HCEC 1CT (cell line): ENCODE data around the gene EMP1.

ENCODE experiments used
- DNase-seq: peaks from one replicate; pipeline ENCODE4 v3.0.0-alpha.2; 2017

EMP1 gene, protein sequence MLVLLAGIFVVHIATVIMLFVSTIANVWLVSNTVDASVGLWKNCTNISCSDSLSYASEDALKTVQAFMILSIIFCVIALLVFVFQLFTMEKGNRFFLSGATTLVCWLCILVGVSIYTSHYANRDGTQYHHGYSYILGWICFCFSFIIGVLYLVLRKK

DNA sequence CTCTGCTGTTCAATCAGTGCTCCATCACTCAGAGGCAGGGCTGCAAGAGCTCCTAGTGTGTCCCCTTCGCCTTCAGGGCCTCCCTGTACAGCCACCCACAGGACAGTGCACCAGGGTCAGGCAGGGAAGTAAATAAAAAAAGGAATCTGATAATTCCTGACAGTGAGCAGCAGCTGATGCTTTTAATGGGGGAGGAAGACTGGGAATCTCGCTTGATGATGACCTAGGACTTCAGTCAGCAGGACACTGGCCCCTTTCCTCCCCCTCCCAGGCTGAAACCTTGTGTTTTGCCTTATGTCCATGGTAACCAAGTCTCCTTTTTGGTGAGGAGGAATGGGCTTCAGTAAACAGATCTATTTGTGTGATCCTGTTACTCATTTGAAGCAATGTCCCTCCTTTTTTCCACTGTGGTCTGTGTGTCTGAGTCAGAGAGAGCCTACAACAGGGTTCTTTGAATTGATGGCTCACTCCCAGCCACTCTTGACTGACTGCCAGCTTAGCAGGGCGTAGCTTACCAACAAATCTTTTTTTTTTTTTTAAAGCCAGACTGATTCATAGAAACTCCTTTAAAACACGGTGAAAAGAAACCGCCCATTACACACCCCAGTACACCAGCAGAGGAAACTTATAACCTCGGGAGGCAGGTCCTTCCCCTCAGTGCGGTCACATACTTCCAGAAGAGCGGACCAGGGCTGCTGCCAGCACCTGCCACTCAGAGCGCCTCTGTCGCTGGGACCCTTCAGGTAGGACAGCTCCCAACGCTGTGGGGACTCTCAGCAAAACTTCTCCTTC lies at the start of gene EMP1:
EMP1 (plus strand) TSS at position 597 of the 792 bp plus-strand sequence. CDS start 14,785 bp downstream, outside the sequence.
- DNase-seq: peak; percentile 99

DNA sequence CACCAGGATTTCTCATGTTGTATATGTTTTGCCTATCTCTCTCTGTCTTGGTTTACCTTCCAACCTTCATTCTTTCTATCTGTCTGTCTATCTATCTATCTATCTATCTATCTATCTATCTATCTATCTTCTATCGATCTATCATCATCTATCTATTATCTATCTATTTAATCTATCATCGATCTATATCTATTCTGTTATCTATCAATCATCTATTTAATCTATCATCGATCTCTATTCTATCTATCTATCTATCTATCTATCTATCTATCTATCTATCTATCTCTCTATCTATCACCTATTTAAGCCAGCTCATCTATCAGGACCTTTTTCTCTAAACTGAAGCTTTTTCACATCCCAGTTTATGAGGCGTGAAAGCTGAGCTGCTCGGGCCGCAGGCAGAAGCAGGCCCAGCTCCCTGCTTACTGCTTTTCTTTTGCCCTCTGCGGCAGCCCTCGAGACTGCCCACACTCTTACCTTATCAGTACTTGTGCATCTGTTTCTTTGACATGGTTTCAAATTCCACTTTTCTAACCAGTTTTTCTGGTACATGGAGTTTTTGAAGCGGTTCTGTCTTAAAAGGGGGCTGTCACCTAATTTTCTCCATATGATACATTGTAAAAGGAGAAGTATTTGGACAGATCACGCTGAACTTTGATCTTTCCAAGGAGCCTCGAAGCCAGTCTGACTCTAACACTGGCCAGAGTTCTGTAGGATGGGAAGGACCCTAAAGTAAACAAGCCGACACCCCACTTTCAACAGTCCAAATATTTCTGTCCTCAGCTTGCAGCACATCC lies 48.6 kb upstream of the EMP1 start:
- no peak for DNase-seq

DNA sequence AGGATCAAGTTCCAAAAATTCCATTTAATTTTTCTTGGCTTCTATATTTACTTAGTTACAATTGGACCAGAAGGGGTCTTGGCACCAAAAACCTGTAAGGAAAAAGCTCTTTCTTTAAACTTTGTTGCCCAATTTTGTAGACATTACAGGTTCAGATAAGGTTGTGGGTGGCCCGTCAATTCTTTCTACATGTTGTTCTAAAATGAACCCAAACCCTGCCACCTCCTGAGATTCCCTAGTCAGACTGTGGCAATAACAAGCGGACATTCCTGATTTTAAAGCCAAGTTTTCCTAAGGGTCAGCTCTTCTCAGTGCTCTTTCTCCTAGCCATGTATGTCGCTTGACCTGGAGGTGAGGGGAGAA lies 48.1 kb upstream of the EMP1 start:
- no peak for DNase-seq

DNA sequence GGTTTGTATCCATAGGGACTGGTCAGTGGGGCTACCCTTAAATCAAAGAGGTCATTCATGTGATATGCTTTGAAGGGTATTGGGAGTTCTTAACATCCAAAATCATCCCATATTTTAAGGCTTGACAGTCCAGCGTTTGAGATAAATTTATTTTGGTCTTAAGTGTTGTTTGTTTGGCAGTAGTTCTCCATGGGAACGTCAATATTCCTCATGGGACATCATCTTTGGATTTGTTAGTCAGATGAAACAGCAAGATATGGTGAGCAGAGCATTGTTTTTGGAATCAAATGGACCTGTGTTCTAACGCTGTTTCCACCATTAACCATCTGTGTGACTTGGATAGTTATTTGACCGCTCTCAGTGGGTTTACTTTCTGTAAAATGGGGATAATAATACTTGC lies 47.1 kb upstream of the EMP1 start:
- DNase-seq: no peak

DNA sequence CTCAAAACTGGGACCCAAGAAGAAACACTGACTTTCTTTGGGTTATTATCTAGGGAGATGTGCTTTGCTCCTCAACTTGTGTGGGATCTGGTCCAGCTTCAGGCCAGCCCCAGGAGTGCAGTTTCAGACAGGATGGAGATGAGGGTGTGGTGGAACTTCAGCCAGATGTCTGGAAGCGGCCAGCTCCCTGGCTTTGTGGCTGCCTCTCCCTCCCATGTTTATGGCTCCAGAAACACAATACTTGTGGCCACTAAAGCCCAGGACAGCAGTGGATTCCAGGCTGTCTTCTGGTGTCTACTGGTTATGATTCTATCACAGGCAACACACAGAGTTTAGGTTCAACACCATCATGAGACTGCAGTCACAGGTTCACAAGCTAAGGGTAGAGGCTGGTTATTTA lies 44.2 kb upstream of the EMP1 start:
- no peak for DNase-seq

DNA sequence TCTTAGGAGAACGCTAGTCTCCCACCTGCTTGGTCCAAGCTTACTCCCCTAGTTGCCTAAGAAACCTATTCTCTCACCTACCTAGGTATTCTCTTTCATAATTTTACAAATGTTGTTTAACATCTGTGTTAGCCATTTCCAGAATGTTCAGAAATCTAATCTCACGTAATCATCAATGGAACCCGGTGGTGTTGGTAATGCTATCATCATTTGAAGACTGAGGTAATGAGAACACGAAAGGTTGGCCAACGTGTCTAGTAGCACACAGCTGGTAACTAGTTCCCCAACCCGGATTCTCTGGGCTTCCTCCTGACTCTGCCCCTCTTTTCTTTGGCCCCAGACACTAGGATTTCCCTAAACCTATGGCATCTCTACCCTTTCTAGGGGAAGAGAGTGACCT lies 43.8 kb upstream of the EMP1 start:
- DNase-seq: no peak

DNA sequence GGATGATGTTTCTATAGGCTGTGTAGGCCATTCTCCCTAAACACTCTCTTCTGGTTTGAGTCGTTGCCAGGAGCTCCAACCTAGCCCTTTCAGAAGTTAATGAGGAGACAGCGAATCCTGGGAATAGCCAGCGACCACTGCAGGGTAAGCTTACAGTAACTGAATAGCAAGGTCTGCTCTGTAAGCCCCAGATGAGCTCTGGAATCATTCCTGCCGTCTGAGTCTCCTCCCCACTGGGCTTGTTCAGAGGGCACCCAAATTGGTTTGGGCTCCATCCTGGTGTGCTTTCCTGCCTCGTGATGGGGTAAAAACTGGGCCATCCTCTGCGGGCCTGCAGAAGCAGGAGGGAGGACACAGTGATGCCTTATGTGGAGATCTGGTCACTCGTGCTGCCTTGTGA lies 43.3 kb upstream of the EMP1 start:
- no peak for DNase-seq

DNA sequence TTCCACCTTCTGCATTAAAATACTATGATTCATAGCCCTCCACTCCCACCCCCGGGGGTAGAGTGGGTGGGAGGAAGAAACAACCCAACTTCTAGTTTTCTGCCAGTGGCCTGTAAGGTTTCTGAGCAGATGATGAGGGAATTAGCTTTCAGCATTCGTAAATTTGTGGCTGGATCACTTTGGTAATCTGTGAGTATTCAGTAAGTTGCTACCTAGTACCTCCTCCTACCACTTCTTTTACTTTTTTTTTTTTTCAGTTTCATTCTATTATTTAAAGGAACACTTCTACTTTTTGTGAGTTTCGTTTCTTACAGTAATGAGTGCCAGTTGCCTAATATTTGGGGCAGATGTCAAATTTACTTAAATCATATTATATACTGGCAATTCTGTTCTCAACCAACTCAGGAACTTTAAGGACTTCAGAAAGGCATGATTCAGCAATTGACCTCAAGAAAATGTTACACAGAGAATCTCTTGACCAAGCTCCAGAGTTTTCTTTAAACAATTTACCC lies 42.4 kb upstream of the EMP1 start:
- peak; percentile 36 for DNase-seq

DNA sequence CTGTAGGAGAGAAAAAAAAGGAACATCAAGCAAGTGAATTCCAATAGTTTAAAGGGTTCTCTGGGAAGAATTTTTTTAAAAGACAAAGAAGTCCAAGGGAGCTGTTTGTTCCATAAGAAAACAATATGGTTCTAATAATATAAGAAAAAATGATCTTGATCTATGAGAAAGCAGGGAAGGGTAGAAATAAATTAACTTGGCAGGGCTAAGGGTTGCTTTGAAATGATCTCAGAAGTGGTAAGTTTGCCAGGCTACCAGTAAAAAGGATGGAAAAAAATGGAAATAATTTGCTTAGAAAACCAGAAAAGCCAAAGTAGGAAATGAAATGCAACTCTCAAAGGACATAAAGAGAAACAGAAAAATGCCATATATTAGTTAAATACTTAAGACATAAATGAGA lies 41.7 kb upstream of the EMP1 start:
- DNase-seq: no peak

DNA sequence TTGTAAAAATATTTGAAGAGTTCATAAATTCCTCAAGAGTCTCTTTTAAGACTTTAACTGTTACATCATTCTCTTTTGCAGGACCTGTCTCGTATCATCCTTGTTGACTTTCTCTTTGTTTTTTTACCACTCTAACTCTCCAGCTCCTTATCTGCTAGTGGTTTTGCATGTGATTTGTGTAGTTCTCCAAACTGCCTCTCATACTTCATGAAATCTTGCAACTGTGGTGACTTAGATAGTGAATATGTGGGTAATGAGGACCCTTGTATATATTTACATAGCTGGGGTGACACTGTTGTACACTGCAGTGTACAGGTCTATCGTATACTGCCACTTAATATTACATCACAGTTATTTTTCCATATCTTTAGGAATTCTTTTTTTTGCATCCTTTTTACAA lies 40.2 kb upstream of the EMP1 start:
- DNase-seq: no peak

DNA sequence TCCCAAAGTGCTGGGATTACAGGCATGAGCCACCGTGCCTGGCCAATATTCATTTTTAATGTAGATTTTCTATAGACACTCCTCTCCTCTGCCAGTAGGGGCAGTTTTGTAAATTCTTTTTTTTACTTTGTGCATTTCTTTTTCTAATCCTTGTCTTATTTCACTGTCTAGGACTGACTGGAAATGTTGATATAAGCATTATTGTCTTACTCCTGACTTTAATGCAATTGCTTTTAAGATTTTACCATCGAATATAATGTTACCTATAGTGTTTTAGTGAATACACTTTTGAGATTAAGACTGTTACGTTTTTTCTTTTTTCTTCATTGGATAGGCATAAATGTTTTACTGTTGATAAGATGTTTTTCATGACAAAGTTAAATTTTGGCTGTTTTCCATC lies 35.4 kb upstream of the EMP1 start:
- no peak for DNase-seq

DNA sequence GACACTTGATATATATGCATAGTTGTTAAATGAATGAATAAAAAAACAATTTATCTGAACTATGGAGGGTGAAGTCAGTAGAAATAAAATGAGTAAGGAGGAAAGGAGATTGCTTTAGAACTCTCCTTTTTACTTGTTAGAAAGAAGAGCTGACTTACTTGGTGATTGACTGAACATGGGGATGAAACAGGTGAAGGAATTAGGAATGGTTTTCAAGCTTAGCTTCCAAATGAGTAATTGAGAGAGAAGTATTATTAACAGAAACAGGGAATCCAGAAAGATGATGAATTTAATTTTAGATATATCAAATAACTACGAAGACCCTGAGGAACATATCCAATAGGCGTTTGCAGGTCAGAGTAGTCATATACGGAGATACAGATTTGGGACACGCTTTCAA lies 33.6 kb upstream of the EMP1 start:
- no peak for DNase-seq

DNA sequence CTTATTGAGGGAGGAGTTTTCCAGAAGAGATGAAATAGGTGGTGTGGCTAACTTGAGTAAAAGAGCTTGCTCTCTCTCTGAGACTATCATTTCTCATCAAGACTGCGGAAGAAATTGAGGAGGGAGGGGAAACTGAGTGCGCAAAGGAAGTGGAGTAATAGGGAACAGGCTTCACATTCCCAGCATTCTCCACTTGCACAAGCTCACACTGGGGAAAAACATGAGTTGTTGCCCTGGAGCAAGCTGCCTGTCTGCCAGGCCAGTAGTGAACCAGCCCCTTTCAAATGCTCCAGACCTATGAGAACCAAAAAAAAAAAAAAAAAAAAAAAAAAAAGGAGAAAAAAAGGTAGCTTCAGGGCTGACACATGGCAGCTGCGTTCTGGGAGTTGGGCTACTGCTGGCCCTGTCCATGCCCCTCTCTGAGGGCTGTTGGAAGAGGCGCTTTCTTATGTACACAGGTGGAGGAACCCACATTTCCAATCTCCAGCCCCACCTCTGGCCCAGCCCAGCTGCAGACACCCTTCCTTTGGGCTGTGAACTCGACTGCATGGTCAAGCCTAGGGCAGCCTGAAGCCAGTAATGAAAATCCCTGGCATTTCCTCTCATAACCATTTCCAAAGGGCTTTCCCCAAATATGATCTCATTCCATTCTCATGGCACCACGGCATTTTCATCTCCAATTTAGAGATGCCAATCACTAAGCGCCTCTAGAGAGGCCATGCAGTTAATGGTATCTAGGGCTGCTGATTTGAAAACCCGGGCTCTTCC lies 32.5 kb upstream of the EMP1 start:
- DNase-seq: no peak

DNA sequence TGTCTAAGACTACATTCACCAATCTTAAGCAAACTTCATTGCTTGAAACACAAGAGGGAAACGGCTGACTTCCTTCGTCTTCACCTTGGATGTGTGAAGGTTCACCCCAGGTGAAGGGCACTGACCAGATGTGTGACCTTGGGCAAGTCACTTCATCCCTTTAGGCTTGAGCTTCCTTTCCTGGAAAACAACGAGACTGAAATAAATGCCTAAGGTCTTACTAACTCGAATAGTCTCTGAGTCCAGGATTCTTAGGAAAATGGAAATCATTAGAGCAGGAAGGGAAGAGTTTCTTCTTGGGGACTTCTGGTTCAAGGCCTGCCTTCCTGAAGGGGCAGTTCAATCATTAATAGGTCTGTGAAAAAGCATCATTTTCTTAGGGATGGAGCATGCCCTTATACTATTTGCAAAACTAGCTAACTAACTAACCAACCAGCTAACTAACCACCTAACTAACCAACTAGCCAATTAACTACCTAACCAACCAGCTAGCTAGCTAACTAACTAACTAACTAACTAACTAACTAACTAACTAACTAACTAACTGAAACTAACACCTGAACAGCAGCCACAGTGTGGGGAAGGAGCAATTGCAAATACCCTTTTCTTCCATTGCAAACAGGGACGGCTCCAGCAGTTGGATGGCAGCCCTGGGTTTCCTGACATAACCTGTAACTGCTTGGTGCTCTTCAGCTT lies 31.5 kb upstream of the EMP1 start:
- DNase-seq: no peak

DNA sequence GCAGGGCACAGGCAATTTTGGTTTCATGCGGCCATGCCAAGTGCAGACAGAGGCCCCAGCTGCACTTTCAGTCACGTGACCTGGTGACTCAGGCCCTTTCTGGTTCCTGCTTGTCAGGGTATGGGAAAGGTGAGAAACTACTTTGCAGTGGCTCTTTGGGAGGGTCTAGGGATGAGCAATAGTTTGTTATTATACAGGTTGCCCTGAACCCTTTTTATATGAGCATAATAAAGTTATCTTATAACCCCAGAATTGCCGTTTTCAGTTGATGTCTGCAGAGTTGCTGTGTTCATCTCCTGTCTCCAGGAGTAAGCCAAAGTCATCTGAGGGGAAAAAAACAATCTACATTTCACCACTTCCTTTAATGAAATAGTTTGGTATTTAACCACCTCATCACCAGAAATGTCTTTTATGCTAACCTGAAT lies 30.9 kb upstream of the EMP1 start:
- peak; percentile 70 for DNase-seq

DNA sequence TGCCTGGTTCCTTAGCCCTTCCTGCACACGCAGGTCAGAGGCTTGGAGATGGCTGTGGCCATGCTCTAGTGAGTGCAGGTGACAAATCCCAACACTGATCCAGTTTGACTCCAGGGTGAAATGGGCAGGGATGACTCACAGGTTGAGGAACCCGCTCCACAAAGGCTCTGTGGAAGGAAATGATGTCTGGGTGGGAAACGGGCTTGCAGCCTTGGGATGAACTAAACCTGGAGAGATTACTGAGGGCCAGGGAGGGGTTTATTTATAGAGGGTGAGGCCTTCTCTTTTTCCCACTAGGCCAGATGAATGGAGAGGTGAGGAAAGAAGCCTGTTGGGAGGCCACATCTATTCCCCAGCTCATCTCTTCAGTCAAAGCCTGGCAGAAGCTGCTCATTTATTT lies 29.3 kb upstream of the EMP1 start:
- DNase-seq: no peak

DNA sequence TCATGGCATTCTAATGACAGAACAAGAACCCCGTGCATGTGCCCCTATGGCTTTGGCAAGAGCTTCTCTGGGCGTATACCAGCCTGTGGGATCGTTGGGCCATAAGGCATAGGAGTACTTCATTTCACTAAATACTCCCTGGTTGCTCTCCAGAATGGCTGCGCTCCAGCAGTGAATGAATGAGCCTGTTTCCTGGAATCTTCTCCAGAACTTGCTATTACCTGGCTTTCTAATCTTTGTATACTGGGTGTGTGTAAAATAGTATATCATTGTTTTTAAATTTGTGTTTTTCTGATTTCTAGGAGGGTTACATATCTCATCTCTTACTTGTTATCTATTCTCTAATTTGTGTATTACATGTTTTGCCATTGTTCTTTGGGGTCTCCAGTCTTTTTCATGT lies 28.6 kb upstream of the EMP1 start:
- DNase-seq: no peak

DNA sequence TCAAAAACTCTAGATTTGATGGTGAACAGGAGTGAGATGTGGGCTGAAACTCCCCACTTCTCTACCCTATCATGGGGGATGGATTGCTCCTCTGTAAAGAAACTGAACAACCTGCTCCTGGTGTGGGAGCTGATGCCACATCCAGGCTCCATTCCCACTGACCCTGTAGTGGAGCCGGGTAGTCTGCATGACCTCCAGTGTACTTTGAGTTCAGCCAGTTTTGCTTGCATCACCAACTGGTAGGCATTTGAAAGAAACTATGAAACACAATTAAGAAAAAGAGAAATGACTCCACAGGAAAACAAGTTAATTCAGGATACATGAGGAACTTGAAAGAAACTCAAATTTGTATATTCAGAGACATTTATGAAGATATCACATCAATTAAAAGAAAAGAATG lies 27.3 kb upstream of the EMP1 start:
- no peak for DNase-seq

DNA sequence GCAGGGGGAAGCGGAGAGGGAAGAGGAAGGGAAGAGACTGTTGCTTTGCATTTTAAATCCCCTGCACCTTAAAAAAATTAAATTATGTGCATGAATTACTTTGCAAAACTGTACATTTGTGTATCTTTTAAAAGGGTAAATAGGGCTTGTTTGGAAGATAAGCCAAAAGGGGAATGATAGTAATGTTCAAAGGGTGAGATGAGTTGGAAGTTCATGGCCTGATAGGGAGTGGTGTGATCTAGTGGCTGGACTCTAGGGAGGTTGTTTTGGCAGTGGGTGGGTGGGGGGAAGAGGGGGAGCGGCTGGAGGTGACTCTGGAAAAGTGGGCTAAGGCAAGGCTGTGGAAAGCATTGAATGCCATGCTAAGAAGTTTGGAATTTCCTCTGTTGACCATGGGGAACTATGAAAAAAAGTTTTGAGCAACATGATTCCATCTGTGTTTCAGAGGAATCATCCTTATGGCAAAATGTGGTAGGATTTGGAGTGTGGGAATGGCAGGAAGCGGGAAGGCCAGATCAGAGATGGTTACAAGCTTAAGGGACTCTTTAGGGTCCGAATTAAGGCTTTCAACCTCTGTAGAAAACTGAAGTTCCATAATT lies 25.5 kb upstream of the EMP1 start:
- DNase-seq: peak; percentile 37

DNA sequence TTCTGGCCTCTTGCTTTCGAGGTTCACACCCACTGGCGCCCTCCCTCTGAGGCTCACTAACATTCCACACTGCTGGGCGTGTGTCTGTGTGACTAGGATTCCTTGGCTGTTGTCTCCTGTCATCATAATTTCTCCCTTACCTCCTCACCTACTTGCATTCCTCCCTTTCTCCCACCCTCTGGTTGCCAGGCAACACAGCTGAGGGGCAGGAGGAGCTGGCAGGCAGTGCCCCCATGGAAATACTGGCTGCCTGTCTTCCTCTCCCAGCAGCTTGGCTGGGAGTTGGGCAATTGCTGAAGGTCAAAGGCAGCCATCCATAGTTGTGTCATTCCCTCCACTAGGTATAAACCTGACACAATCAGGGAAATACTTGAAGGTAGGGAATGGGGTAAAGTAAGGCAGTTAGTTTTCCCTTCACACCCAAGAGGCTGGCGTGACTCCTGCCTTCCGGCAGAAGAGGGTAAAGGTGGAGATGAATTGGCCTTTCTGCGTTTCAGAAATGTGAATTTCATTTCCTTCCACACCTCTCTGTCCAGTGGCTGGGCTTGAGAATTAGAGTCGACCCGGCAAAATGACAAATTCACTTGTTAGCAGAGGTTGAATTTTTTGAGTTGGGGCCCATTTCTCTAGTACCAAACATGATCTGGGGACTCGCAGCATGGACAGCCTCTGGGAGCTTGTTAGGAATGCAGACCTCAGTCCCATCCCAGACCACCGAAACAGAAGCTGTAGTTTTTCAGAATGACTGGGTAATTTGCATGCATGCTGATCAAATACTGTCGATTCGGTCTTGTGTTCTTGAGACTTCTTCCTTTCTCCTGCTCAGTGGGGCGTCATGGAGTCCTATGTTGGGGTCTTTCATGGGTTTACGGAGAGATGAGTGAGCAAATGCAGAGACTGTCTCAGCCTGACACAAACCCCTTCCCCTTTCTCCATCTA lies 24.3 kb upstream of the EMP1 start:
- DNase-seq: peak; percentile 37
